HCT116 (cell line): ENCODE results near the gene SCGB1D2.
"Not testable (repeated sequence)": the region's sequence is repeated elsewhere in the genome, so short reads cannot be mapped to it uniquely, and the experiment has no call there.

ENCODE experiments used
- JUND ChIP-seq: IDR thresholded peaks from 2 replicates; pipeline ENCODE4 v1.6.1; 2012
- TF ChIP-seq, protein P1 (sequence below), 3 experiments: fragments of 200-600 bp in 1 of 3; sonication (generic) in 1 of 3; IDR thresholded peaks in 2 of 3; conservative IDR thresholded peaks in 1 of 3; 2 replicates each; pipeline ENCODE4 v1.5.1; 2012 to 2017; ENCODE audit warnings: low read depth in 2 of 3, low read length in 2 of 3, antibody characterized with exemption in 1 of 3, borderline replicate concordance in 1 of 3, control low read depth in 1 of 3, mild to moderate bottlenecking in 1 of 3, mixed read lengths in 1 of 3, mixed run types in 1 of 3, moderate library complexity in 1 of 3; ENCODE audit not compliant: insufficient read depth in 1 of 3
- TF ChIP-seq, protein P2 (sequence below): IDR thresholded peaks from 2 replicates; pipeline ENCODE4 v1.6.1; 2012

DNA sequence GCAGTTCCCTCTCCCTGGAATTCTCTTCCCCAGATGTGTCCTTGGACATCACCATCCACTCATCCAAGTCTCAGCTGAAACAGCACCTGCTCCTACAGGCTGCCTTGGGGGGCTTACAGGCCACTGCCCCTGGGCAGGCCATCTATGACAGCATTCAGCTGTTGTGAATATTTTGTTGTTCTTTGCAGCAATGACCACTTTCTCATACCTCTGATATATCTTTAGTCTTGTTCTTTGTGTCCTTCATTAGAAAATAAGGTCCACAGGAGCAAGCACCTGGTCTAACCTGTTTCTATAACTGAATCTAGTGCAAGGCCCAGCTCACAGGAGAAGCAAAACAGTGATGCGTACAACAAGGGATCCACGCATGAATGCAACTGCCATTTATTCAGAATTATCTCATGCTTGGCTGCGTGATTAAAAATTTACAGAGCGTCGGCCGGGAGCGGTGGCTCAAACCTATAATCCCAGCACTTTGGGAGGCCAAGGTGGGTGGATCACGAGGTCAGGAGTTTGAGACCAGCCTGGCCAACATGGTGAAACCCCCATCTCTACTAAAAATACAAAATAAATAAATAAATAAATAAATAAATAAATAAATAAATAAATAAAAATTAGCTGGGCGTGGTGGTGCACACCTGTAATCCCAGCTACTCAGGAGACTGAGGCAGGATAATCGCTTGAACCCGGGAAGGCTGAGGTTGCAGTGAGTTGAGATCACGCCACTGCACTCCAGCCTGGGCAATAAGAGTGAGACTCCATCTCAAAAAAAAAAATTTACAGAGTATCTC, 35.6 kb upstream of the SCGB1D2 start:
- TF ChIP-seq, protein P1, sequence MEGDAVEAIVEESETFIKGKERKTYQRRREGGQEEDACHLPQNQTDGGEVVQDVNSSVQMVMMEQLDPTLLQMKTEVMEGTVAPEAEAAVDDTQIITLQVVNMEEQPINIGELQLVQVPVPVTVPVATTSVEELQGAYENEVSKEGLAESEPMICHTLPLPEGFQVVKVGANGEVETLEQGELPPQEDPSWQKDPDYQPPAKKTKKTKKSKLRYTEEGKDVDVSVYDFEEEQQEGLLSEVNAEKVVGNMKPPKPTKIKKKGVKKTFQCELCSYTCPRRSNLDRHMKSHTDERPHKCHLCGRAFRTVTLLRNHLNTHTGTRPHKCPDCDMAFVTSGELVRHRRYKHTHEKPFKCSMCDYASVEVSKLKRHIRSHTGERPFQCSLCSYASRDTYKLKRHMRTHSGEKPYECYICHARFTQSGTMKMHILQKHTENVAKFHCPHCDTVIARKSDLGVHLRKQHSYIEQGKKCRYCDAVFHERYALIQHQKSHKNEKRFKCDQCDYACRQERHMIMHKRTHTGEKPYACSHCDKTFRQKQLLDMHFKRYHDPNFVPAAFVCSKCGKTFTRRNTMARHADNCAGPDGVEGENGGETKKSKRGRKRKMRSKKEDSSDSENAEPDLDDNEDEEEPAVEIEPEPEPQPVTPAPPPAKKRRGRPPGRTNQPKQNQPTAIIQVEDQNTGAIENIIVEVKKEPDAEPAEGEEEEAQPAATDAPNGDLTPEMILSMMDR (IDR thresholded peaks at IDR 0.05 in 2 of 3, conservative IDR thresholded peaks at IDR 0.05 in 1 of 3; ENCODE audit: borderline replicate concordance in 1 of 3, insufficient read depth in 1 of 3, low read depth in 2 of 3, low read length in 2 of 3) = not testable (repeated sequence)
- TF ChIP-seq, protein P2, sequence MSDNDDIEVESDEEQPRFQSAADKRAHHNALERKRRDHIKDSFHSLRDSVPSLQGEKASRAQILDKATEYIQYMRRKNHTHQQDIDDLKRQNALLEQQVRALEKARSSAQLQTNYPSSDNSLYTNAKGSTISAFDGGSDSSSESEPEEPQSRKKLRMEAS = not testable (repeated sequence)
- not testable (repeated sequence) for TF ChIP-seq JUND
